Measurements from ENCODE around the gene NRIP3.
"Not testable (repeated sequence)": the region's sequence is repeated elsewhere in the genome, so short reads cannot be mapped to it uniquely, and the experiment has no call there.

The NRIP3 gene

GRCh38 chr11:9014826-9015225, 11.0 kb upstream of the NRIP3 start:
- DNase-seq, result no peak

GRCh38 chr11:9013373-9013772, 9.6 kb upstream of the NRIP3 start:
- no peak for DNase-seq

- DNase-seq, result not testable (repeated sequence)
These were observed 5.7 kb upstream of the NRIP3 start for GRCh38 chr11:9009538-9009937.

GRCh38 chr11:9008661-9009060, 4.9 kb upstream of the NRIP3 start:
- no peak for DNase-seq

- DNase-seq, result no peak
These were observed 4.3 kb upstream of the NRIP3 start for GRCh38 chr11:9008011-9008550.

GRCh38 chr11:9005087-9005486, 1.3 kb upstream of the NRIP3 start:
- DNase-seq, result no peak

GRCh38 chr11:9004183-9004926, 554 bp upstream of the NRIP3 start:
- peak; percentile 29 for DNase-seq

- DNase-seq, result peak; percentile 2
These were observed 755 bp downstream of the NRIP3 start for GRCh38 chr11:9002920-9003572.

GRCh38 chr11:9001736-9002135, 2.1 kb downstream of the NRIP3 start:
- DNase-seq, result peak; percentile 34

- no peak for DNase-seq
These were observed 5.8 kb downstream of the NRIP3 start for GRCh38 chr11:8998017-8998416.

GRCh38 chr11:8997451-8997850, 6.3 kb downstream of the NRIP3 start:
- no peak for DNase-seq

- DNase-seq, result no peak
These were observed 14.3 kb downstream of the NRIP3 start for GRCh38 chr11:8989453-8989852.

GRCh38 chr11:8988329-8989234, 15.2 kb downstream of the NRIP3 start:
- DNase-seq, result no peak

GRCh38 chr11:8987446-8987845, 16.4 kb downstream of the NRIP3 start:
- no peak for DNase-seq

GRCh38 chr11:8986772-8987171, 17.0 kb downstream of the NRIP3 start:
- not testable (repeated sequence) for DNase-seq

- DNase-seq, result no peak
These were observed 18.3 kb downstream of the NRIP3 start for GRCh38 chr11:8985462-8985861.

GRCh38 chr11:8983552-8983951, 20.2 kb downstream of the NRIP3 start:
- DNase-seq, result no peak

GRCh38 chr11:8980485-8980884, 23.3 kb downstream of the NRIP3 start:
- DNase-seq, result no peak

- DNase-seq, result not testable (repeated sequence)
These were observed 24.4 kb downstream of the NRIP3 start for GRCh38 chr11:8979365-8979764.

- DNase-seq, result no peak
These were observed 30.7 kb downstream of the NRIP3 start for GRCh38 chr11:8973121-8973520.

GRCh38 chr11:8971924-8972316, 31.9 kb downstream of the NRIP3 start:
- no peak for DNase-seq

GRCh38 chr11:8971196-8971923, 32.4 kb downstream of the NRIP3 start:
- DNase-seq, result no peak

GRCh38 chr11:8967184-8967583, 36.6 kb downstream of the NRIP3 start:
- no peak for DNase-seq

All from stimulated activated naive CD4-positive, alpha-beta T cell treated with Interleukin-2 at 50 U/mL for 16 hours (primary cell).